Left ventricle myocardium inferior (tissue), 1 donor: Measurements from ENCODE around the gene MAPK4. TPM values are rescaled to one million over a fixed set of nuclear protein-coding genes. Genes with fewer than 3 reads are reported as not detected.
"Not testable (repeated sequence)": the region's sequence is repeated elsewhere in the genome, so short reads cannot be mapped to it uniquely, and the experiment has no call there.

Experiments used
- DNase-seq: peaks from one replicate; pipeline ENCODE4 v3.0.0-alpha.2; 2020
- H3K27ac ChIP-seq: fragments of 200-600 bp; replicated peaks from 2 replicates; pipeline ENCODE4 v1.8.0; 2021
- H3K27me3 ChIP-seq: fragments of 200-600 bp; 2 replicates; pipeline ENCODE4 v1.8.0; 2021; ENCODE audit warnings: low read depth
- H3K36me3 ChIP-seq: fragments of 200-600 bp; 2 replicates; pipeline ENCODE4 v1.8.0; 2021
- H3K4me1 ChIP-seq: fragments of 200-600 bp; 2 replicates; pipeline ENCODE4 v1.8.0; 2021
- H3K4me3 ChIP-seq: fragments of 200-600 bp; 2 replicates; pipeline ENCODE4 v1.8.0; 2021; ENCODE audit warnings: mild to moderate bottlenecking, moderate library complexity
- H3K9me3 ChIP-seq: fragments of 200-600 bp; replicated peaks from 2 replicates; pipeline ENCODE4 v1.8.0; 2021
- CTCF ChIP-seq: fragments of 200-600 bp; IDR thresholded peaks from 2 replicates; pipeline ENCODE4 v1.8.0; 2021; ENCODE audit warnings: antibody characterized with exemption, mild to moderate bottlenecking, borderline replicate concordance
- intact Hi-C: fragments of 100-400 bp; cut with micrococcal nuclease; formaldehyde crosslinking; loops from one replicate; pipeline ENCODE4 v1.11.0; 2022
- total RNA-seq: library from RNA; stranded (reverse); fragmentation: NEBNext Ultra II Directional; extraction: Animal tissue kit (Norgen Biotek cat#: 25700); gene quantifications from one replicate; pipeline ENCODE4 v1.2.1, GENCODE V29; 2021
- donor health status: DM: no; HTN: yes; CAD: no; lungs with severe emphysema.

The MAPK4 gene
- total RNA-seq, 1 donor from 2014 or later, result 21.7 TPM

- intact Hi-C loops, result no loop called here
- no peak for TF ChIP-seq CTCF
- Histone ChIP-seq H3K27ac (no peak overlapping the region), H3K4me3 (no peak overlapping the region), H3K27me3 (peaks cover 4% of the 10 kb centered on the region), H3K4me1 (no peaks in the 10 kb centered on the region), H3K36me3 (no peaks in the 10 kb centered on the region), H3K9me3 (peaks cover 4% of the 10 kb centered on the region)
- DNase-seq, result no peak
These were observed 215.8 kb downstream of the MAPK4 start for GRCh38 chr18:50775726-50776125.

DNA sequence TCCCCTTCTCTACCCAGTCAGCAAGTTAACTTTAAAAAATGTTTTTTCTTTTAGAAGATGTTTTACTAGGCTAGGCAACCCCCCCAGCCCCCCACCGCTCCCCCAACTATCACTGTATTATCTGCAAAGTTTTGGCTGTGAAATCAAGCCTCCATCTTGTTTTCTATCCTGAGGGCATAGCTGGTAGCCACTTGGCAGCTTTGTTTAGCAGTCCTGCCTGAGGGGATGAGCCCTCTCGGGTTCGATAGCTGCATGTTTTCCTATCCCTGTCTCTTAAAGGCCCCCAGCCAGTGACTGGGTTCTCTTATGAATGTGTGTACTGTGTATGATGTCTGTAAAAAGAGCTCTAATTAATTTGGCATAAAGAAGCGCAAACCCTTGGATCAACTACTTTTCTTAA lies 216.5 kb downstream of the MAPK4 start:
- intact Hi-C loops, result no loop called here
- Histone ChIP-seq H3K9me3 (no peaks in the 10 kb centered on the region), H3K4me1 (no peaks in the 10 kb centered on the region), H3K27me3 (peaks cover 4% of the 10 kb centered on the region), H3K4me3 (no peak overlapping the region), H3K27ac (no peak overlapping the region), H3K36me3 (no peaks in the 10 kb centered on the region)
- no peak for TF ChIP-seq CTCF
- no peak for DNase-seq

- H3K27me3 ChIP-seq, intact Hi-C loops, H3K36me3 ChIP-seq: not testable (repeated sequence)
These were observed 219.1 kb downstream of the MAPK4 start for GRCh38 chr18:50779021-50779420.

More at GRCh38 chr18:50779021-50779420, 219.1 kb downstream of the MAPK4 start:
- H3K4me3 ChIP-seq, DNase-seq, H3K9me3 ChIP-seq, H3K4me1 ChIP-seq, H3K27ac ChIP-seq: not testable (repeated sequence)

Other genes with a start within 250 kb of the MAPK4 start
- 0.44 TPM for gene SKA1, start 185.0 kb upstream of the MAPK4 start, total RNA-seq